ES-I3 (cell line): ENCODE results near the gene YIPF5.

Experiments used
- H3K36me3 ChIP-seq: 2 replicates; pipeline ENCODE4 v1.6.1; 2013; ENCODE audit warnings: mild to moderate bottlenecking, low read length, control low read depth, moderate library complexity; ENCODE audit not compliant: insufficient read depth
- H3K4me1 ChIP-seq: 2 replicates; pipeline ENCODE4 v1.6.1; 2013; ENCODE audit warnings: mild to moderate bottlenecking, control low read depth, low read length; ENCODE audit not compliant: insufficient read depth
- H3K9ac ChIP-seq: 2 replicates; pipeline ENCODE4 v1.6.1; 2013; ENCODE audit warnings: low read depth, mild to moderate bottlenecking, low read length, moderate library complexity
- H3K9me3 ChIP-seq: 2 replicates; pipeline ENCODE4 v1.6.1; 2013; ENCODE audit warnings: mild to moderate bottlenecking, low read length, moderate library complexity; ENCODE audit not compliant: control insufficient read depth, insufficient read depth

The YIPF5 gene

GRCh38 chr5:144151026-144151425 lies 19.4 kb downstream of the YIPF5 start:
- no peak overlapping the region for H3K9ac ChIP-seq
- no peaks in the 10 kb centered on the region for H3K4me1 ChIP-seq
- H3K36me3 ChIP-seq: no peaks in the 10 kb centered on the region
- H3K9me3 ChIP-seq: no peaks in the 10 kb centered on the region

- Histone ChIP-seq H3K9me3 (no peaks in the 10 kb centered on the region), H3K4me1 (peaks cover 3% of the 10 kb centered on the region; the same call in 1 of the 2 replicates), H3K9ac (no peak overlapping the region)
These were observed 25.3 kb downstream of the YIPF5 start for GRCh38 chr5:144144956-144145751.

GRCh38 chr5:144143625-144144024 lies 26.8 kb downstream of the YIPF5 start:
- H3K9ac ChIP-seq: no peak overlapping the region
- peaks cover 3% of the 10 kb centered on the region; the same call in 1 of the 2 replicates for H3K4me1 ChIP-seq
- no peaks in the 10 kb centered on the region for H3K9me3 ChIP-seq
- H3K36me3 ChIP-seq: no peaks in the 10 kb centered on the region

More at GRCh38 chr5:144144956-144145751, 25.3 kb downstream of the YIPF5 start:
- H3K36me3 ChIP-seq: no peaks in the 10 kb centered on the region

- peaks cover 3% of the 10 kb centered on the region; the same call in 1 of the 2 replicates for H3K4me1 ChIP-seq
- no peak overlapping the region for H3K9ac ChIP-seq
- no peaks in the 10 kb centered on the region for H3K36me3 ChIP-seq
- no peaks in the 10 kb centered on the region for H3K9me3 ChIP-seq
These were observed 27.7 kb downstream of the YIPF5 start for GRCh38 chr5:144142824-144143162.

- Histone ChIP-seq H3K4me1 (peaks cover 3% of the 10 kb centered on the region; the same call in 1 of the 2 replicates), H3K36me3 (no peaks in the 10 kb centered on the region), H3K9me3 (no peaks in the 10 kb centered on the region), H3K9ac (no peak overlapping the region)
These were observed 28.2 kb downstream of the YIPF5 start for GRCh38 chr5:144142139-144142823.

GRCh38 chr5:144141585-144141984 lies 28.9 kb downstream of the YIPF5 start:
- Histone ChIP-seq H3K9ac (no peak overlapping the region), H3K9me3 (no peaks in the 10 kb centered on the region), H3K4me1 (peaks cover 3% of the 10 kb centered on the region; the same call in 1 of the 2 replicates), H3K36me3 (no peaks in the 10 kb centered on the region)

GRCh38 chr5:144139586-144139985 lies 30.9 kb downstream of the YIPF5 start:
- Histone ChIP-seq H3K9me3 (no peaks in the 10 kb centered on the region), H3K9ac (no peak overlapping the region), H3K36me3 (no peaks in the 10 kb centered on the region), H3K4me1 (peaks cover 3% of the 10 kb centered on the region; the same call in 1 of the 2 replicates)

GRCh38 chr5:144135113-144135762 lies 35.2 kb downstream of the YIPF5 start:
- no peaks in the 10 kb centered on the region for H3K4me1 ChIP-seq
- H3K36me3 ChIP-seq: no peaks in the 10 kb centered on the region
- no peak overlapping the region for H3K9ac ChIP-seq

GRCh38 chr5:144134194-144134826 lies 36.1 kb downstream of the YIPF5 start:
- Histone ChIP-seq H3K4me1 (no peaks in the 10 kb centered on the region), H3K36me3 (no peaks in the 10 kb centered on the region), H3K9ac (no peak overlapping the region), H3K9me3 (no peaks in the 10 kb centered on the region)

More at GRCh38 chr5:144135113-144135762, 35.2 kb downstream of the YIPF5 start:
- H3K9me3 ChIP-seq: no peaks in the 10 kb centered on the region

- no peak overlapping the region for H3K9ac ChIP-seq
- no peaks in the 10 kb centered on the region for H3K36me3 ChIP-seq
- H3K9me3 ChIP-seq: no peaks in the 10 kb centered on the region
- no peaks in the 10 kb centered on the region for H3K4me1 ChIP-seq
These were observed 37.3 kb downstream of the YIPF5 start for GRCh38 chr5:144133050-144133633.

GRCh38 chr5:144131261-144131660 lies 39.2 kb downstream of the YIPF5 start:
- H3K36me3 ChIP-seq: no peaks in the 10 kb centered on the region
- H3K9me3 ChIP-seq: no peaks in the 10 kb centered on the region
- no peaks in the 10 kb centered on the region for H3K4me1 ChIP-seq
- H3K9ac ChIP-seq: no peak overlapping the region

- no peak overlapping the region for H3K9ac ChIP-seq
- peaks cover 7% of the 10 kb centered on the region for H3K4me1 ChIP-seq
- no peaks in the 10 kb centered on the region for H3K9me3 ChIP-seq
- no peaks in the 10 kb centered on the region for H3K36me3 ChIP-seq
These were observed 40.2 kb downstream of the YIPF5 start for GRCh38 chr5:144130306-144130705.

- H3K9me3 ChIP-seq: no peaks in the 10 kb centered on the region
- H3K36me3 ChIP-seq: no peaks in the 10 kb centered on the region
- peaks cover 11% of the 10 kb centered on the region for H3K4me1 ChIP-seq
- no peak overlapping the region for H3K9ac ChIP-seq
These were observed 41.6 kb downstream of the YIPF5 start for GRCh38 chr5:144128844-144129243.

GRCh38 chr5:144126707-144127106 lies 43.8 kb downstream of the YIPF5 start:
- Histone ChIP-seq H3K9ac (no peak overlapping the region), H3K36me3 (no peaks in the 10 kb centered on the region), H3K4me1 (peaks cover 11% of the 10 kb centered on the region), H3K9me3 (no peaks in the 10 kb centered on the region)
